ENCODE data around the gene CORO1C. TPM values are rescaled to one million over a fixed set of nuclear protein-coding genes. Genes with fewer than 3 reads are reported as not detected.

Gene CORO1C
- total RNA-seq, 1 experiment from 2014 or later: 138 TPM

DNA sequence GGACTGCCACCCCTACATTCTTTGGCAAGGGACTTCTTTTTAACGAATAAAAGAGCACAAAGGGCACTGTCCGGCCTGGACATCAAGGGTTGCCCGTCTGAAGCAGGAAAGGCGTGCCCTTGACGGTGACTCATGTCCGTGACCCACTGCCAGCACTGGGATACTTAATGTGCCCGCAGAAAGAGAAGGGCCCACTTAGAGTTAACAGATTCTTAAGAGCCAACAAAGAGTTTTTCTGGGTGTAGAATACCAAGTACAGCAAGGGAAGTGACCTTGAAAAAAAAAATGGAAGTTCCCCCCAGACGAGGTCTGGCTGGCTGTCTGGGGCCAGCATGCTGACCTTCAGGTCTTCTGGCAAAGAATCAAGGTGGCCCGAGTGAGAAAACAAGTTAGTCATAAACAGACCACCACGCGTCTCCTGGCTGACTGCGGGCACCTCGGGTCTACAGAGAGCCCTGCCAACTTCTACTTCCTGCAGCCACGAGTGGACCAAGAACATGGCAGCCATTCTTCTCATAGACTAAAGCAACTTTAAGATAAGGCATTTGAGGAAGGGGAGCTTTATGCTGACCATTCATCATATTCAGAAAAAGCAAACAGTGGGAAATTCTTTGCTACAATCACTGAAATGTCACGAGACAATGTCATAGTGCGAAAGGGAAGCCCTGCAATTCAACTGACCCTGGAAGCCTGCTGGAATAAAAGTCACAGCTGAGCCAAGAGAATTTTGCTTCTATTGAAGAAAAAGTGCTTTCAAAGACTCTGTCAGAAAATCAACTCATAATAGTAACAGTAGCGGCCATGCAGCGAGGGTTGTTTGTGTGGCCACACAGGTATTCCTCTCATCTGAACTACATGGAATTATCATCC is 87.1 kb downstream of the CORO1C start:
- intact Hi-C loops (cut with micrococcal nuclease): no loop called here
- peak overlapping the region; percentile 12; the same call in 1 of the 2 replicates for H3K9ac ChIP-seq (ENCODE audit: low read length)
- DNase-seq (ENCODE audit: low read depth, low spot score) (peak; percentile 59), ATAC-seq (peak; percentile 79)
- H3K9me3 ChIP-seq (ENCODE audit: control insufficient read depth in 1 of 2, insufficient read depth in 1 of 2, low read depth in 1 of 2, low read length in 2 of 2): no peaks in the 10 kb centered on the region
- POLR2A ChIA-PET: no interaction called here
- H3K4me2 ChIP-seq (ENCODE audit: low read length): peak overlapping the region; percentile 65
- TF ChIP-seq CEBPB (IDR thresholded peaks at IDR 0.05; ENCODE audit: low read depth) (0 out of 2 replicates have a peak, but pooled peaks have one; percentile 26), ZFX (IDR thresholded peaks at IDR 0.05) (no peak), JUND (IDR thresholded peaks at IDR 0.05) (peak; percentile 90), POLR2A (IDR thresholded peaks at IDR 0.05; ENCODE audit: borderline replicate concordance, extremely low read depth, insufficient read depth, insufficient read length) (no peak), FOSL1 (IDR thresholded peaks at IDR 0.05; ENCODE audit: low read depth) (peak; percentile 87), CTCF (IDR thresholded peaks at IDR 0.05 in 2 of 3, conservative IDR thresholded peaks at IDR 0.05 in 1 of 3; ENCODE audit: borderline replicate concordance in 1 of 3, insufficient read depth in 1 of 3, low read depth in 2 of 3, low read length in 2 of 3) (no peak), TCF7L2 (IDR thresholded peaks at IDR 0.05; ENCODE audit: borderline replicate concordance, extremely low read depth, insufficient read depth, insufficient read length) (peak; percentile 64), POLR2AphosphoS5 (IDR thresholded peaks at IDR 0.05; ENCODE audit: low read depth, low read length) (peak; percentile 42), SIN3A (IDR thresholded peaks at IDR 0.05; ENCODE audit: low read depth) (peak; percentile 53; the same call in 1 of the 2 replicates), RAD21 (IDR thresholded peaks at IDR 0.05; ENCODE audit: low read depth) (no peak), CBX3 (IDR thresholded peaks at IDR 0.05; ENCODE audit: low read depth) (peak; percentile 69; the same call in 1 of the 2 replicates), SP1 (IDR thresholded peaks at IDR 0.05; ENCODE audit: low read depth) (peak; percentile 75)
- TF ChIP-seq, protein P1, sequence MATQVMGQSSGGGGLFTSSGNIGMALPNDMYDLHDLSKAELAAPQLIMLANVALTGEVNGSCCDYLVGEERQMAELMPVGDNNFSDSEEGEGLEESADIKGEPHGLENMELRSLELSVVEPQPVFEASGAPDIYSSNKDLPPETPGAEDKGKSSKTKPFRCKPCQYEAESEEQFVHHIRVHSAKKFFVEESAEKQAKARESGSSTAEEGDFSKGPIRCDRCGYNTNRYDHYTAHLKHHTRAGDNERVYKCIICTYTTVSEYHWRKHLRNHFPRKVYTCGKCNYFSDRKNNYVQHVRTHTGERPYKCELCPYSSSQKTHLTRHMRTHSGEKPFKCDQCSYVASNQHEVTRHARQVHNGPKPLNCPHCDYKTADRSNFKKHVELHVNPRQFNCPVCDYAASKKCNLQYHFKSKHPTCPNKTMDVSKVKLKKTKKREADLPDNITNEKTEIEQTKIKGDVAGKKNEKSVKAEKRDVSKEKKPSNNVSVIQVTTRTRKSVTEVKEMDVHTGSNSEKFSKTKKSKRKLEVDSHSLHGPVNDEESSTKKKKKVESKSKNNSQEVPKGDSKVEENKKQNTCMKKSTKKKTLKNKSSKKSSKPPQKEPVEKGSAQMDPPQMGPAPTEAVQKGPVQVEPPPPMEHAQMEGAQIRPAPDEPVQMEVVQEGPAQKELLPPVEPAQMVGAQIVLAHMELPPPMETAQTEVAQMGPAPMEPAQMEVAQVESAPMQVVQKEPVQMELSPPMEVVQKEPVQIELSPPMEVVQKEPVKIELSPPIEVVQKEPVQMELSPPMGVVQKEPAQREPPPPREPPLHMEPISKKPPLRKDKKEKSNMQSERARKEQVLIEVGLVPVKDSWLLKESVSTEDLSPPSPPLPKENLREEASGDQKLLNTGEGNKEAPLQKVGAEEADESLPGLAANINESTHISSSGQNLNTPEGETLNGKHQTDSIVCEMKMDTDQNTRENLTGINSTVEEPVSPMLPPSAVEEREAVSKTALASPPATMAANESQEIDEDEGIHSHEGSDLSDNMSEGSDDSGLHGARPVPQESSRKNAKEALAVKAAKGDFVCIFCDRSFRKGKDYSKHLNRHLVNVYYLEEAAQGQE (IDR thresholded peaks at IDR 0.05; ENCODE audit: low read depth): no peak
- TF ChIP-seq, protein P2, sequence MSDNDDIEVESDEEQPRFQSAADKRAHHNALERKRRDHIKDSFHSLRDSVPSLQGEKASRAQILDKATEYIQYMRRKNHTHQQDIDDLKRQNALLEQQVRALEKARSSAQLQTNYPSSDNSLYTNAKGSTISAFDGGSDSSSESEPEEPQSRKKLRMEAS (IDR thresholded peaks at IDR 0.05): peak; percentile 64
- no peaks in the 10 kb centered on the region for H4K20me1 ChIP-seq (ENCODE audit: insufficient read depth)
- H3K79me2 ChIP-seq (ENCODE audit: insufficient read depth, low read length): no peaks in the 10 kb centered on the region
- H3K4me1 ChIP-seq (ENCODE audit: control insufficient read depth in 1 of 2, insufficient read depth in 2 of 2, low read length in 2 of 2): peaks cover 76 to 99% of the 10 kb centered on the region in 2 experiments
- no peaks in the 10 kb centered on the region for H3K9me2 ChIP-seq (ENCODE audit: insufficient read depth)
- H3K4me3 ChIP-seq (replicated peaks in 1 of 2; ENCODE audit: low read depth in 1 of 2, low read length in 2 of 2): peak overlapping the region in 1 of 2 experiments; percentile 9; a peak in 2 of 4 replicates
- no peaks in the 10 kb centered on the region for H3K27me3 ChIP-seq (ENCODE audit: insufficient read depth, low read length)
- no TSS peak for BruUV-seq (replicated peaks)
- no peak overlapping the region for H2AFZ ChIP-seq (ENCODE audit: low read depth, low read length, poor library complexity, severe bottlenecking)
- RAD21 ChIA-PET (ENCODE audit: low non-redundant PET in 1 of 2, low total read pairs in 2 of 2, uncharacterized antibody in 2 of 2, unreplicated experiment in 2 of 2): no interaction called here
- H3K27ac ChIP-seq (ENCODE audit: low read depth, low read length): peak overlapping the region; percentile 49
- peaks cover 0 to 10% of the 10 kb centered on the region in 2 experiments; a peak in 2 of 4 replicates for H3K36me3 ChIP-seq (ENCODE audit: control insufficient read depth in 1 of 2, insufficient read depth in 2 of 2, low read length in 2 of 2)
- CTCF ChIA-PET: no interaction called here

All from HCT116 (cell line).